HG02571 (cell line): ENCODE results near the gene PROM1.

Experiments used
- ATAC-seq: cut with Tn5 transposase; IDR thresholded peaks from one replicate; pipeline ENCODE4 v1.9.1; 2021; ENCODE audit warnings: mild to moderate bottlenecking, moderate library complexity; ENCODE audit not compliant: unreplicated experiment

The PROM1 gene, protein sequence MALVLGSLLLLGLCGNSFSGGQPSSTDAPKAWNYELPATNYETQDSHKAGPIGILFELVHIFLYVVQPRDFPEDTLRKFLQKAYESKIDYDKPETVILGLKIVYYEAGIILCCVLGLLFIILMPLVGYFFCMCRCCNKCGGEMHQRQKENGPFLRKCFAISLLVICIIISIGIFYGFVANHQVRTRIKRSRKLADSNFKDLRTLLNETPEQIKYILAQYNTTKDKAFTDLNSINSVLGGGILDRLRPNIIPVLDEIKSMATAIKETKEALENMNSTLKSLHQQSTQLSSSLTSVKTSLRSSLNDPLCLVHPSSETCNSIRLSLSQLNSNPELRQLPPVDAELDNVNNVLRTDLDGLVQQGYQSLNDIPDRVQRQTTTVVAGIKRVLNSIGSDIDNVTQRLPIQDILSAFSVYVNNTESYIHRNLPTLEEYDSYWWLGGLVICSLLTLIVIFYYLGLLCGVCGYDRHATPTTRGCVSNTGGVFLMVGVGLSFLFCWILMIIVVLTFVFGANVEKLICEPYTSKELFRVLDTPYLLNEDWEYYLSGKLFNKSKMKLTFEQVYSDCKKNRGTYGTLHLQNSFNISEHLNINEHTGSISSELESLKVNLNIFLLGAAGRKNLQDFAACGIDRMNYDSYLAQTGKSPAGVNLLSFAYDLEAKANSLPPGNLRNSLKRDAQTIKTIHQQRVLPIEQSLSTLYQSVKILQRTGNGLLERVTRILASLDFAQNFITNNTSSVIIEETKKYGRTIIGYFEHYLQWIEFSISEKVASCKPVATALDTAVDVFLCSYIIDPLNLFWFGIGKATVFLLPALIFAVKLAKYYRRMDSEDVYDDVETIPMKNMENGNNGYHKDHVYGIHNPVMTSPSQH

DNA sequence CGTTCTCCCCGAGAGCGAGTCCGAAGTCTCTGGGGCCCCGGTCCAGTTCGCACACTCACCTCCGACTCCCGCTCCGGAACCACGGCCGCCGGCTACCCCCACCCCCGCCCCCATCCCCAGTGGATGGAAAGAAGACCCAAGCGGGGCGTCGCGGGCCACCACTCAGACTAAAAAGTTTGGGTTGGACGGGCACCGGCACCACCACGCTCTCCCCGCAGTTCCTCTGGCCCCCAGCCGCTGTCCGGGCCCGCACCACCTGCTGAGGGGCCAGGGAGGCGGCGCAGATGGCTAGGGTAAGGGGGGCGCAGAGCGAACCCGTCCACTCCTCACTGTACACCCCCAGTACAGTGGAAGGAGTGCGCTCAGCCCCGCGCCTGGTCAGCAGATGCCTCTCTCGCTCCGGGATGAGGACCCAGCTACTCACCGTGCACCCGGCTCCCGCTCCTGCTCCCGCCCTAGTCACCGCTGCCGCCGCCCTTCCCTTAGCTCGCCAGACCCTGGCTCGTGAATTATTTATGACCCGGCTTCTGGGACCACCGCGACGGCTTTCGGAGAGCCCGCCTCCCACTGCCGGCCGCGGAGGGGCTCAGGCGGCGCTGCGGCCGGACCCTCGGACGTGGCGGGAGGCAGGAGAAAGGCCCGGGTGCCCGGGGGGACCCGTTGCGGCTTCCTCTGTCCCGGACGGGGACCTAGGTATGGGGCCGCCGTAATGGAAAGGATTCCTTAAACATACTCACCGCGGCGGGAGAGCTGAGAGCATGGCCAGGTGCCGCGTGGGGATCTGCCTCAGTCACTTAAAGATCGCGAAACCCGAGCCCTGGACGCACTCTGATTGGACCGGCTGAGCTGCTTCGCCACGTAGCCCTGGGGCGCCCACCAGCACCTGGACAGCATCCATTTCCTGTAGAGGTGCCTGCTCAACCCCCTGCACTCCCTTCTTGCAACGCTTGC is at the start of gene PROM1:
Gene PROM1 (minus strand): TSS at position 783 of the 951 bp plus-strand sequence. CDS start 8,117 bp downstream, outside the sequence.
- no peak for ATAC-seq

DNA sequence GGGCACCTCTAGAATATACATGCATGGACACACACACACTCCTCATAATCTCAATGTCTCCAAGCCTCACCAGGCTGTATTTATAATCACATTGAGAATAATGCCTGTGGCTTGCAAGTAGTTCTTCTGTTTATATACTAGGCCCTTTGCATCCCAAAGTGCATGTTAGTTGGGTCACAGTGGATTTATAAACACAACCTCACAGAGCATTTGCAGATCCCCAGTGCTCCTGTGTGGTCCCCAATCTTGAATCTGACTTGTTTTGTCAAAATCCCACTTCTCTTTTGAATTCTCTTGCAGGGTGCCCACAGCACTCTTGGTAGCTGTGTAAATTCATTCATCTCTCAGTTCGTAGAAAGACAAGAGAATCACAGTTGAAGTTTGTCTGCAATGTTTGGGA is 49.6 kb upstream of the PROM1 start:
- no peak for ATAC-seq

DNA sequence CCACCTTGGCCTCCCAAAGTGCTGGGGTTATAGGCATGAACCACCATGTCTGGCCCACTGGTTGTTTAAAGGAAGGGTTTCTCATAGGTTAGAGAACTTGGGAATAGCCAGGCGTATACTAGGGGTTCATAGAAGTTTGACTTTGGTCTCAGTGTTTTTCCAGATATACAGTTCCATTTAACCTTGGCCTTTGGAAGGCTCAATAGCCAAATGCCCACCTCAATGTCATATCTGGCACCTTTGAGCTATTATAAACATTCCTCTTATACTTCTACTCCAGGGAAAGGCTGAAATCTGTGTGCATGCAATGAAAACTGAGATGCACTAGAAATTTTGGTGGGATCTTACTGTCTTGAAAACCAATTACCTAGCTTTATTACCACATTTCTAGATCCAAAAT is 47.5 kb upstream of the PROM1 start:
- no peak for ATAC-seq

DNA sequence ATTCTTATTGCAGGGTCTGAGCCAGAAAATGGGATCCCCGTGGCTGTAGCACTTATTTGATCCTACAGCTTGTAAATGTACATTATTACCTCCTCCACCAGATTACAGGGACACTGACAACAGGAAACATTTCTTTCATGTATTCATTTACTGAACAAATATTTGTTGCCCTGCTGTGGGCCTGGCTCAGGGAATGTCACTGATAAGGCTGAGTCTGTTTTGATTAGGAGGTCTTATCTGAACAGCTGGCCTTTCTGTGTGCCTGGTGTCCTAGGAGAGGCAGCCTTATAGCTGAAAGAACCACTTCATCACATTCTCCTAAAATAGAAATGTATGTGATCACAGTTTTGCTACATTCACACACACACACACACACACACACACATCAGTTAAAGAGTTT is 45.5 kb upstream of the PROM1 start:
- no peak for ATAC-seq

DNA sequence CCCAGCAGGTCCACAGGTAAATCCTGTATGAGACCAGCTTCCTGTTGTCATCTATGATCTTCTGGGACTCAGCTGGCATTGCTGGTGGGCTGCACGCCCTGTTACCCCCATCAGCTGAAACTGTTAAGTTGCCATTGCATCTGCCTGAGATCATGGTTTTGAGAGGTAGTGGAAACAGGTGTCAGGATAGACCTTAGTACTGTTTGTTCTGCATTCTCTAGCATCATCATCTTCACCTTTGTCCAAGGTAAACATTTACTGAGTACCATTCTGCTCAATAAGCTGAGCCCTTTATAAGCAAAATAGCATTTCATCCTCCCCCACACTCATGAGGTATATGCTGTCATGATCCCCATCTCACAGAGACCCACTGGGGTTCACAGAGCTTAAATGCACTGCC is 42.9 kb upstream of the PROM1 start:
- ATAC-seq = no peak

DNA sequence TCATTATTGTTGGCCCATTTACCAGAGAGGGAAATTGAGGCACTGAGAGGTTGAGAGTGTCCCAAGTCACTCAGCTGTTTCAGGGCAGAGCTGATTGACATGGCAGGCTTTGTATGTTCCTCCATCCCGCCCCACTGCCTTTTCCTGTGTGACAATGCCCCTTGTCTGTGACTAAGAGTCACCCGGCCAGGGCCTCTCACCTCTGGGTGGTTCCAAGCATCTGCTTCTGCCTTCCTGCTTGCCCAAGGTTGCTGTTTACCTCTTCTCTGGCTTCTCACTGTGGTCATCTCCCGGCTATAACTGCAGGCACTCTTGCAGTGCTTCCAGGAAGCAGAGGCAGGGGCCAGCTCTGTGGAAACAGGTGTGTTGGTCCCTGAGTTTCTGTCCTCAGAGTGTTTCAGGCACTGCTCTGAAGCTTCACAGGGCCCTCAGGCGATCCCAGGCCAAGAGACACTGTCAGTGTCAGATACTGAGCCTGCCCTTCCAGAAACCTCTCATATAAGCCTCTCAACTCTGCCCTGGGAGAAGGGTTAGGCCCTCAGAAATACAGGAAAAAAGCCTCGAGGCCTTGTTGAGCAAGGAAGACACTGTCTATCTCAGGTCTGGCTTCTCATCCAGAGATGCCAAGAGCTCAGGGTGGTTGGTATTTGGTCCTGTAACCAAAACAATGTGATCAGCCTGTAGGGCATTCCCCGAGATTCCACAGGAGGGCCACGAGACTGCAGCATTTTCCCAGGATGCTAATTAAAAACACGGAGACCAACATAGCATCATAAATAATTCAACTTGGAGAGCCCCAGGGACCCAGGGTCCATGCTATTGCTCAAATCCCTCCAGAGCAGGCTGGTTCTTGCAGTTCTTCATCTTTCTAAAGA is 42.0 kb upstream of the PROM1 start:
- ATAC-seq = no peak

DNA sequence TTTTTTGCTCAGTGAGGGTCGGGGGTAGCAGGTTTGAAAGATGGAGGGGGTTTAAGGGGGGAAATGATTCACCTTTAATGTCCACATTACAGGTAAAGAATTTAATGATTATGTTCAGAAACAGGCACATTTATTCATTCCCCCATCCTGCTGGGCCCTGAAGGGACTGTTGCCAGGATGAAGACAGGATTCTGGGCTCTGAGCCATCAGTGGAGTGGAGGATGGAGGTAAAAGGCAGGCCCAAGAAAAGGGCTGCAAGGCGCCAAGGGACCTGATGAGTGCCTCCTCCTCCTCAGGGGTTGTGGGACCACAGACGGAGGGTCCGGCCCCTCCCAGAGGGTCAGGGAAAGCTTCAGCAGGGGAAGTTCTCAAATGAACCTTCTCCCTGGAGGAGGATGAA is 40.4 kb upstream of the PROM1 start:
- no peak for ATAC-seq

DNA sequence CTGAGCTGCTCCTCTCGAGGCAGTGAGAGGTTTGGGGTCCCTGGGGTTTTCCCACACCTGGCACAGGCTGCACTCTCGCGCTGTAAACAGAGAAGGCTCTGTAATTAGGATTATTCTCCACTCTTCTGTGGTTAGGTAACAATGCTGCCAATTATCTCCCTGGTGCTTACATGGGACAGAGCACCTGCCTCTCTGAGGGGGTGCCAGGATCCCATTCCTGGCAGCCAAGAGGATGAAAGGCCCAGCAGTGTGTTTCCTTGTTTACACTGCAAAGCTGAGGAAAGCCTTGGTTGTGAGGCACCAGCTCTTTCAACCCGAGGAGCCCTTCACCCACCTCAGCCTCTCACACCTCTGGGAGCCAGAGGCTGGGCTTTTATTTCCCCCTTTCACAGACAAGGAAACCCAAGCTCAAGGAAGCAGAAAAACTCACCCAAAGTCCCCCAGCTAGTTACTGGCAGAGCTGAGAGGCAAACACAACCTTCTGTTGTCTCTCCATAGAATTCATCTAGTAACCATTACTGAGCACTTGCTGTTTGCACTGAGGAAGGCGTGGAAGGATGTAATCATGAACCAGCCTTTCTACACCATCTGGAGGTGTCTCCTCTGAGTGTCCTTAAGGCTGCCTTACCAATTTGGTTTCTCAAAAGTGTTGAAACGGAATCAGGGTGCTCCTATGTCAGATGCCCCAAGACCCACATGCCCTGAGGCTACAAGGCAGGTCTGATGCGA is 39.7 kb upstream of the PROM1 start:
- no peak for ATAC-seq

DNA sequence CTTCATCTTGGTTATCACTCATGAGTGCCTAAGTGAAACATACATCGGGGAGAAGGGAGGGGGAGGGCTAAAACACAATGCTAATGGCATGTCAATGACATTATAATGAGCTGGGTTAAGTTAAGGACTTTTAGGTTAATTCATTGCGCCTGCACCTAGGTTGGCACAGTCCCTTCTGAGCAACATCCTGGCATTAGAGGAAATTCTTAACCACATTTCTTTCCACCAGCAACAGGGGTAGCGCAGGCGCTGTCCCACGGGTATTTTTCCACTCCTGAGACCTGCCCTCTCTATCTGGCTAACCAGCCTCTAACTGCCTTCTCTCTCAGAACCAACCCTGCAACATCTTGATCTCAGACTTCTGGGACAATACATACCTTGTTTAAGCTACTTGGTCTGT is 39.0 kb upstream of the PROM1 start:
- no peak for ATAC-seq

DNA sequence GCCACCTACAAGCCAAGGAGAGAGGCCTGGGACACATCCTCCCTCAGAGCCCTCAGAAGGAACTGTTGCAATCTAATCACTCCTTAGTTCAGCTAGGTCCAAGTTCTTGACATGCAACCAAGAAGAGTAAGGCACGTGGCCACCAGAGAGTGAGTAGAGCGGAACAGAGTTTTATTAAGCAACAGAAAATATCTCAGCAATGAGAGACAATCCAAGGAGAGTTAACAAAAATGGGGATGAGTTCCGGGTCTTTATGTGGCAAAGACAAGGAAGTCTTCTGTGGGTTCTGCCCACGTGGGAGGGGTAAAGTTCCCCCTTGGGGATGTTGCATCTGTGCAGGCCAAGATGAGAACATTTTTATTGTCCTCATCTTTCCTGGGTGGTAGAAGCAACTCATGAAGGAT is 38.5 kb upstream of the PROM1 start:
- no peak for ATAC-seq

DNA sequence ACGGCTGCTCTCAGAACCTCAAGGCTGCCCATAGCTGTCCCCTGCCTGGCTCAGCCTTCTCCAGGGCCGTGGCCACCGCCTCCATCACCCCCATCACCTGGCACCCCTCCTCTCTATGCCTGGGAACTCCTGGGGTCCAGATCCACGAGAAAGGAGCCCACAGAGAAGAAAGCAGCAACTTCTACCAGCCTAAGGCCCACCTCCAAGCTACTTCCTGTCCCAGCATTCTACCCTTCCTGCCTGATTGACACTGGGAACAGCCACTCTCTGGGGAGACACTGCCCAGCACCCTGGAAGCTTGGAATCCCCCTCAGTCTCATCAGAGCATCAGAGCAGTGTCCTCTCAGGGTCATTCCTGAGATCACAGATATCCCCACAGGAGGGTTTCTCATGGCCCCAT is 36.9 kb upstream of the PROM1 start:
- no peak for ATAC-seq

DNA sequence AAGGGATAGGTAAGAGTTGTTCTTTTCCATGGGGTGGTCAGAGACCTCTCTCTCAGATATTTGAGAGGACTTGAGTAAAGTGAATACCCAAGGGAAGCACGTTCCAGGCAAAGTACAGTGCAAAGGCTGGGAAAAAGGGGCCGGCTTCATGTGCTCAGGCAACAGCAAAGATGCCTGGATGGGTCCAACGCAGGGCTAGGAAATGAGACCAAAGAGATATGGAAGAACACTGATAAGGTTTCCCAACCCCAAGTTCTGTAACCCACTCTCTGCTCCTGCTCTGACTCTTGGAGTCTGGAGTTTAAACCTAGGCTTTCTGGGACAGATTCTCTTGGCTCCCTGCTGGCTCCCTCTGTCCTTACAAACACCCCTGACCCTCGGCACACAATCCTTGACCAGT is 36.2 kb upstream of the PROM1 start:
- no peak for ATAC-seq

DNA sequence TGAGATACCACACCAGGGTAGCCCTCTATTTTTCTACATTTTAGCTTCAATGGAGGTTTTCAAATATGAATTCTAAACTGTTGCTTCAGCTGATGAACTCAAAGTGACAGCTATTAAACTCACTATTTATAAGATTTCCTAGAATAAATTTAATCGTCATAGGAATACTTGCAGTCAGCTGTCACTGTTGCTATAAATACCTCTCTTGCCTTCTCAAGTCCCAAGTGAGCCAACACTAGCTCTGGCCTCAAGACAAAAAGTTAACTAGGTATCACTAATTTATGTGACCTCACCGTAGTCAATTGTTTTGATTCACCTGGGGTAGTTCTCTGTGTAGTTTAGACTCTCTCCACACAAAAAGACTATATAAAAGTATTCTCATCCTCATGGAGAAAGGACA is 34.3 kb upstream of the PROM1 start:
- ATAC-seq = no peak

DNA sequence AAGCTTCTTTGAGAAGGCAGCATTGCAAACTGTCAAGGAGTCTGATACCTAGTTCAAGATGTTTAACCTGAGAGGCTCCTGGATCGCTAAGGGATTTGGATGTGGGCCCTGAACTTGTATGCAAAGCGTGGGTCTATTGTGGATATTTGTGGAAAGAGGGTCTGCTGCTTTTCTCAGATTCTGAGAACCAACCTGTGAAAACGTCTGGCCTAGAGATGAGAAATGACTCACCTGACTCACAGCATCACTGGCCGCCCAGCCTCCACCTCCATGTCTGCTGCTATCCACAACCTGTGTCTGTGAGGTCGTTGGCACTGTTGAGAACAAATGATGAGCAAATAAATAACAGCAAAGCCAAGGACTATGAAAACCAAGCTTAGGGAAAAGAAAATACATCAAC is 33.3 kb upstream of the PROM1 start:
- no peak for ATAC-seq

DNA sequence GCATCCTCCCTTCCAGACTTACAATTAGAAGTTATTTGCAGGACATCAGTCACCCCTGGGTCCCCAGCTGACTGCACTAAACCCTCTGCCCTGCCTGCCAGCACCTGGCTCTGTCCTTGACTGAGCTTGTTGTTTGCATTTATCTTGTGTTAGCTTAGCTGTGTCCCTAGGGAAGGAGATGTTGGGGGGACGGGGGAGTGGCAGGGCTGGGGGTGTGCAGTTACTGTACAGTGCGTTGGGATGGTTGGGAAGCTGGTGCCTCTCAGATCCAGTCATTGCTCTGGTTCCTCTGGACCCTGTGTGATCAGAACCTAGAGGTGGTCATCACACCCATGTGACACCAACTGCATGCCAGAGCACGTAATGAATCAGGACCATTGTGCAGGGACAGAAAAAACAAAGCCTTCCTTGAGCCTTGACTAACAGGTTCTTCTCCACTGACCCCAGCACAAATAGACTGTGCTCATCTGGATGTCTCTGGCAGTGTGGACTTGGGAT is 32.7 kb upstream of the PROM1 start:
- no peak for ATAC-seq

DNA sequence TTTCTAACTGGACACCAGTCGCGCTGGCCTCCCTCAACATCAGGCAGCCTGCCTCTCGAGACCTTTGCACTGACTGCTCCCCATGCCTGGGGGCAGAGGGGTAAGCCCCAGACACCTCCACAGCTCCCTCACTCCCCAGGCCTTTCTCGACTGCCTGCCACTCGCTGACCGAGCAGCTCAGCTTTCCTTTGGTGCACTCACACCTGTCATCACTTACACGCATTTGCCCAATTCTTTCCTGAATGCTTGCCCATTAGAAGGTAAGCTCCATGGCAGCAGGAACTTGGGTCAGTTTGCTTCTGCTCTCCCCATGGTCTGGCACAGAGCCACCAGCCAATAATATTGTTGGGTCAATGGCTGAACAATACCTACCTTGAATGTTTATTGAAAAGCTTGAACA is 32.2 kb upstream of the PROM1 start:
- ATAC-seq = no peak

DNA sequence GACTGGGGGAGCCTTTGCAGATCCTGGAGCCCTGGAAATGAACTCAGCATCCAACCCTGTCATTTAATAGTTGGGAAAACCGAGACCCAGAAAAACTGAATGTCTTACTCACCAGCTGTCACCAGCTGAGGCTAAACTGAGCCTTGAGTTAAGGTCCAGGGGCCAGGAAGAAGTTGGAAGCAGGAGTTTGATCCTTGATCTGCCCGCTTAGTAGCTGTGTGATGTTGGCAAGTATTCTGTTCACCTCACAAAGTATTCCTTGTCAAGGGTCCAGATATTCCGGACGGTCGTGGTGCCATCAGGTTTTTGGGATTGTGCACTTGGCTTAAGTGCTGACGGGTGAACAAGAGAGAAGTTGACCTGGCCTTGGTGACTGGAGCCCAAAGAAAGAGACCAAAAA is 30.7 kb upstream of the PROM1 start:
- no peak for ATAC-seq

DNA sequence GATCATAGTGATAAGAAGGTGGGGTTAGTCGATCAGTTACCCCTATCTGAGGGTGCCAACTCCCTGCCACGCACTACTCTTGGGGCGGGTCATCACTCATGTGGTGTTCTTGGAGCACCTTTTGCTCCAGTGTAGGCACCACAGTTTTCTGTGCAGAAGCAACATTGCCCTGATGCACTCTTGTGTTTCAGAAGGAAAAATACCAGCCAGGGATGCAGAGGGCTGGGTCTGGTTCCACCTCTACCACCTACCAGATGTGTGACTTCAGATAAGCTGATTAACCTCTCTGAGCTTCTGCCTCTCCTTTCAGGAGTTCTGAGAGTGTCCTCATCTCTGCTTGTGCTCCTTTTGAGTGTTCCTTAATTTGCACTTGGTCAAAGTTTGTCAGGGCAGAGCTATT is 29.9 kb upstream of the PROM1 start:
- ATAC-seq = no peak

DNA sequence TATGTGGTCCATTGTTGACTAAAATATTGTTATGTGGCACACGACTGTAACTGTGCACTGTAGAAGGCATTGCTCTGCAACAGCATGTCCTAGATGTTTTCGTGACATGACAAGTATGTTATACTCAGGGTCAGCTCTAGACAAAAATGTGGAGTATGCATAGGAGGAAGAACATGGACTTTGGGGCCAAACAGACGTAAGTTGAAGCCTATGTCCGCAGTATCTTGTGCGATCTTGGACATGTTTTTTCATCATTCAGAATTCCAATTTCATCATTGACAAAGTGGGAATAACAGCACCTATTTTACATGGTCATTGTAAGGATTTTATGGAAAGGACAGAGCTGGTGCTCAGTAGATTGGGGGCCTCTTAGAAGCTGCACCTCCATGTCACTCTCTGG is 27.7 kb upstream of the PROM1 start:
- ATAC-seq = no peak
